ENCODE results near the gene SMG7. TPM values are rescaled to one million over a fixed set of nuclear protein-coding genes. Genes with fewer than 3 reads are reported as not detected.

Gene SMG7
- total and polyA plus RNA-seq, 9 donors = 21.8 to 65.3 (median 47.2) TPM

- Histone ChIP-seq H3K9me3 (no peaks in the 10 kb centered on the region), H3K4me1 (ENCODE audit: insufficient read depth) (no peaks in the 10 kb centered on the region), H3K27me3 (no peaks in the 10 kb centered on the region), H3K4me3 (no peak overlapping the region), H3K27ac (no peak overlapping the region), H3K36me3 (no peaks in the 10 kb centered on the region)
- 60 to 74% (median 71%) methylated on average over 8 of the region's 8 CpGs for WGBS, 3 donors
- TF ChIP-seq EP300 (IDR thresholded peaks at IDR 0.05) (no peak), CTCF (IDR thresholded peaks at IDR 0.05) (no peak), POLR2A (IDR thresholded peaks at IDR 0.05) (no peak)
- intact Hi-C loops (cut with DNase I) = no loop called here
- DNase-seq = no peak
Measured at GRCh38 chr1:183576537-183576936, 104.2 kb downstream of the SMG7 start.

- H3K9me3 ChIP-seq = no peaks in the 10 kb centered on the region
- DNase-seq = no peak
- H3K36me3 ChIP-seq = no peaks in the 10 kb centered on the region
- no peak overlapping the region for H3K27ac ChIP-seq
- H3K4me3 ChIP-seq = no peak overlapping the region
- no peaks in the 10 kb centered on the region for H3K4me1 ChIP-seq (ENCODE audit: insufficient read depth)
- intact Hi-C loops (cut with DNase I) = no loop called here
- TF ChIP-seq POLR2A (IDR thresholded peaks at IDR 0.05) (no peak), CTCF (IDR thresholded peaks at IDR 0.05) (no peak), EP300 (IDR thresholded peaks at IDR 0.05) (no peak)
- H3K27me3 ChIP-seq = no peaks in the 10 kb centered on the region
- WGBS, 3 donors = 89 to 92% (median 90%) methylated on average over 7 of the region's 7 CpGs
Measured at GRCh38 chr1:183577897-183578465, 105.7 kb downstream of the SMG7 start.

- no peaks in the 10 kb centered on the region for H3K27me3 ChIP-seq
- no peak for DNase-seq
- WGBS, 3 donors = 59 to 68% (median 60%) methylated on average over 2 of the region's 2 CpGs
- no peak overlapping the region for H3K27ac ChIP-seq
- no peaks in the 10 kb centered on the region for H3K36me3 ChIP-seq
- H3K4me1 ChIP-seq (ENCODE audit: insufficient read depth) = no peaks in the 10 kb centered on the region
- H3K4me3 ChIP-seq = no peak overlapping the region
- H3K9me3 ChIP-seq = no peaks in the 10 kb centered on the region
- intact Hi-C loops (cut with DNase I) = no loop called here
- TF ChIP-seq CTCF (IDR thresholded peaks at IDR 0.05) (no peak), EP300 (IDR thresholded peaks at IDR 0.05) (no peak), POLR2A (IDR thresholded peaks at IDR 0.05) (no peak)
Measured at GRCh38 chr1:183578856-183579255, 106.6 kb downstream of the SMG7 start.

GRCh38 chr1:183580281-183580682, 108.0 kb downstream of the SMG7 start:
- no peaks in the 10 kb centered on the region for H3K27me3 ChIP-seq
- intact Hi-C loops (cut with DNase I) = no loop called here
- no peaks in the 10 kb centered on the region for H3K9me3 ChIP-seq
- DNase-seq = no peak
- TF ChIP-seq POLR2A (IDR thresholded peaks at IDR 0.05) (no peak), EP300 (IDR thresholded peaks at IDR 0.05) (no peak), CTCF (IDR thresholded peaks at IDR 0.05) (no peak)
- no peaks in the 10 kb centered on the region for H3K36me3 ChIP-seq
- no peak overlapping the region for H3K27ac ChIP-seq
- no peaks in the 10 kb centered on the region for H3K4me1 ChIP-seq (ENCODE audit: insufficient read depth)
- 42 to 51% (median 44%) methylated on average over 8 of the region's 8 CpGs for WGBS, 3 donors
- no peak overlapping the region for H3K4me3 ChIP-seq
